HG03378 (cell line): ENCODE results near the gene RUVBL2.

Experiments used
- ATAC-seq: cut with Tn5 transposase; IDR thresholded peaks from one replicate; pipeline ENCODE4 v1.9.1; 2021; ENCODE audit warnings: mild to moderate bottlenecking, moderate library complexity; ENCODE audit not compliant: unreplicated experiment

The RUVBL2 gene

GRCh38 chr19:48987323-48987722, 6.4 kb upstream of the RUVBL2 start:
- no peak for ATAC-seq

- no peak for ATAC-seq
Measured at GRCh38 chr19:48988286-48988685, 5.4 kb upstream of the RUVBL2 start.

GRCh38 chr19:48988860-48989259, 4.8 kb upstream of the RUVBL2 start:
- no peak for ATAC-seq

GRCh38 chr19:48989701-48990291, 3.9 kb upstream of the RUVBL2 start:
- ATAC-seq, result no peak

- no peak for ATAC-seq
Measured at GRCh38 chr19:48990400-48990799, 3.3 kb upstream of the RUVBL2 start.

- no peak for ATAC-seq
Measured at GRCh38 chr19:48991011-48991609, 2.6 kb upstream of the RUVBL2 start.

GRCh38 chr19:48991873-48992580, 1.7 kb upstream of the RUVBL2 start:
- ATAC-seq, result no peak

- ATAC-seq, result no peak
Measured at GRCh38 chr19:48992581-48993174, 1.0 kb upstream of the RUVBL2 start.

GRCh38 chr19:48994035-48994386, 324 bp downstream of the RUVBL2 start:
- ATAC-seq, result no peak

GRCh38 chr19:48997972-48998371, 4.3 kb downstream of the RUVBL2 start:
- ATAC-seq, result no peak

GRCh38 chr19:48999481-49000325, 6.0 kb downstream of the RUVBL2 start:
- ATAC-seq, result no peak

GRCh38 chr19:49004133-49004532, 10.4 kb downstream of the RUVBL2 start:
- ATAC-seq, result no peak

- ATAC-seq, result no peak
Measured at GRCh38 chr19:49004964-49005614, 11.4 kb downstream of the RUVBL2 start.

- ATAC-seq, result no peak
Measured at GRCh38 chr19:49006905-49007304, 13.2 kb downstream of the RUVBL2 start.

- no peak for ATAC-seq
Measured at GRCh38 chr19:49009828-49010227, 16.1 kb downstream of the RUVBL2 start.

- no peak for ATAC-seq
Measured at GRCh38 chr19:49010453-49010852, 16.8 kb downstream of the RUVBL2 start.

- no peak for ATAC-seq
Measured at GRCh38 chr19:49011194-49011593, 17.5 kb downstream of the RUVBL2 start.

- no peak for ATAC-seq
Measured at GRCh38 chr19:49014123-49014869, 20.6 kb downstream of the RUVBL2 start.

- no peak for ATAC-seq
Measured at GRCh38 chr19:49014870-49015255, 21.2 kb downstream of the RUVBL2 start.
